HG03280 (cell line): ENCODE data around the gene PRKN.
"Not testable (repeated sequence)": the region's sequence is repeated elsewhere in the genome, so short reads cannot be mapped to it uniquely, and the experiment has no call there.

Experiments
- ATAC-seq: cut with Tn5 transposase; IDR thresholded peaks from one replicate; pipeline ENCODE4 v1.9.1; 2021; ENCODE audit warnings: mild to moderate bottlenecking, moderate library complexity; ENCODE audit not compliant: unreplicated experiment

The PRKN gene

DNA sequence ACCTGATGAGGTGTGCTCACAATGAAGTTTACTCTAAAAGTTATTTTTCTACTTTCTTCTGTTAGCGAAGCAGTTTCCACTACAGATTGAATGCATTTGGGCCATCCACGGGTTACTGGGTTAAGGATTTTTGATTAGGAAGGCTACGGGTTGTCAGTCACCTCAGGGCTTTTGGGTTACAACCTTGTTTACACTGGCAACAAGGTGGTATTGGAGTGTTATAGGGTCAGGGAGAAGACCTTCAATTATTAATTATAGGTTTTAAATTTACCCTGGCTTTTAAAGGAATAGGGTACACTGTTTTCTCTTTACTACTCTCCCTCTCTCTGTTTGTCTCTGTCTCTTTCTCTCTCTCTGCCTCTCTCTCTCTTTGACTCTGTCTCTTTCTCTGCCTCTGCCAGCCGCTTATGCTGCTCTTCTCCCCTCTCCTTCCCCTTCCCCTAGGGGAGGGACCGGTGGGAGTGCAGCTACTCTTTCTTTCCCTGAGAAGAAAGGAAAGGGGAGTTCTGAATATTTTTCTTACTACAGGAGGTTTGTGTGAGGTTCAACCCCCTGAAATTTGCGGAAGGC lies 1413.5 kb downstream of the PRKN start:
- ATAC-seq = no peak

DNA sequence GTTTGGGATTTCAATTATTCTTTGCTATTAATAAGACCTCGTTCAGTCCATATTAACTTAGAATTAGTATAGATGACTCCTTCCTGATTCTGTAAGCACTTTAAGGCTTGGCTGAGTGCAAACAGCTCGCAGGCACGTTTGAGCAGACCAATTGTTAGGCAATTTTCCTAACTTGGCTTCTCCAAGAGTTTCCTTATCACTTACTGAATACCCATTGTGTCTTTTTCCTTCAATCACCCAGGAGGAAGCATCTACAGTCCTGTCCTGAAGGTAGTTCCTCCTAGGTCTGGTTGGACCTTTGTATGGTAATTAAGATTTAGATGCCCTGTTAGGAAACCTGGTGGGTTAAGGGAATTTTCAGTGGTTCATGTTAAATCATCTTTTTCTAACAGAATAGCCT lies 1414.1 kb downstream of the PRKN start:
- not testable (repeated sequence) for ATAC-seq

DNA sequence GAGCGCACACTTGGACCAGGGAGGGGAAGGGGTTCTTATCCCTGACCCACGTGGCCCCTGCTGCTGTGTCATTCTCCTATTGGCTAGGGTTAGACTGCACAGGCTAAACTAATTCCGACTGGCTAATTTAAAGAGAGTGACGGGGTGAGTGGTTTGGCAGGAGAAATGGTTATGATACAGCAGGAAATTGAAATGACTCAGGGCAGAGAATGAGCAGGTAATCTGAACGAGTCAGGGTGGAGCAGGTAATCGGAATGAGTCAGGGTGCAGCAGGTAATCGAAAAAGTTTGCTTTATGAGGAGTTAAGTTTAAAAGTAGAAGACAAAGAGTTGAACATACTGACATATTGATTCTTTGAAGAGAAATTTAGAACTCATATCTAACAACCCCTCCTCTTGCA lies 1417.8 kb downstream of the PRKN start:
- ATAC-seq = not testable (repeated sequence)

DNA sequence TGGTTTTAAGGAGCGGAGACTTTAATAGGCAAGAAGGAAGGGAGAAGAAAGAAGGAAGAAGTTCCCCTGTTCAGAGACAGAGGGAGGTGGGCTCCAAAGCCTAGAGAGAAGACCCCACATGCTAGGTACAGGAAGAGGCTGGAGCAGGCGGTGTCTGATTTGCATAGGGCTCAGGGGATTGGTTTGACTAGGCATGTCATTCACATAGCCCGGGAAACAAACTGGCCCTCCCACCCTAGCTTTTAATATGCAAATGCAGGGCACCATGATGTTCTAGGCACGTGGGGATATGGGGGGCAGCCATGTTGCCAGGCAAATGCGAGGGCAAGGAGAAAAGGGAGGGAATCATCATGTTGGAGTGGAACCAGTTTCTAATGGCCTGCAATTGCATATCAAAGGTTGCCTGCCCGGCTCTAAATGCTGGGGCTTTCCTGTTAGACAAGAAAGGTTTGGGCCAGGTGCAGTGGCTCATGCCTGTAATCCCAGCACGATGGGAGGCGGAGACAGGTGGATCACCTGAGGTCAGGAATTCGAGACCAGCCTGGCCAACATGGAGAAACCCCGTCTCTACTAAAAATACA lies 1419.4 kb downstream of the PRKN start:
- ATAC-seq = no peak

DNA sequence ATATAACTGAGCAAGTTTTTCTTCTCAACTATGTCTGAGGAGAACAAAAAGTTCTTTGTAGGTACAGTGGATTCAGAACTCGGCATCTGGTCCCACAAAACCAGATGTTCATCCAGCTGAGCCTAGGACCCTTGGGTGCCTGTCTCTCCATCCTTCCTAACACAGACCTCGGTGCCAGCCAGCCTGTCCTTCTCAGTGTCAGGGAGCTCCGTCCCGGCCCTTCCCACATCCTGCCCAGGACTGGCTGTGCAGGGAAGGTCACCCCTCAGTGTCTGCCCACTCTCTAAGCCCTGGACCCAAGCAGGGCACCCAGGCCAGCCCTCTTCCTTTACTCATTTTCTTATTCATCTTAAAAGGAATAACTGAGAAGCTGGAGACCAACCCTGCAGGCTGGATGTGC lies 1421.7 kb downstream of the PRKN start:
- no peak for ATAC-seq

DNA sequence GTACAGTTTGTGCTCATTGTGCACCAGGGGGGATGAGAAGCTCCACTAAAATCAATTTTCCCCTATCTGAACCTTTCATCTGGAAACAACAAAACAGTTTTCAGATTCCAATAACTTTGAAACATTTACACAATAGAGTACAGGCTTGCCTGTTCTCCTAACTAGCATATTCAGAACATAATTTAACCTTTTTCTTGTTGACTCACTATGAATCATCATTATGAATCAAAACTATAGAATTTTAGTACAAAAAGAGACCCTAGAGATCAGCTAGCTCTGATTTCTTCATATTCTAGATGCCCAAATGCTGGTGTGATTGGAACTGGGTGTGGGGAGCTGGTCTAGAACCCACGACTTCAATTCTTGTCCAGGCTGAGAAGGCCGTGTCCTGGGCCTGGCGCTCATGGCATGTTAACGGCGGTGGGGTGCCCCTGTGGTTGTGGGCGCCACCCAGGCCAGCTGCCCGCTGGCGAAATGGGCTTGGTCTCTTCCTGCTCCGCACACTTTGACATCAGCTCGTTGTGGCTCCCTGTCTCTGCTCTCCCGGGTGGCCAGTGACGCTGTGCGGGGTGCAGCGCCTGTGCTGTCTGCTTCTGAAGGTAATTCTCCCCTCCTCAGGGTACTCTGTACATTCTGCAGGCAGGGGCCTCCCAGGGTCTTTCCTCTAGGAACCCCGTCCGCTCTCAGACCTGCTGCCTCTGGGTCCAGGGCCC lies 1423.8 kb downstream of the PRKN start:
- no peak for ATAC-seq

DNA sequence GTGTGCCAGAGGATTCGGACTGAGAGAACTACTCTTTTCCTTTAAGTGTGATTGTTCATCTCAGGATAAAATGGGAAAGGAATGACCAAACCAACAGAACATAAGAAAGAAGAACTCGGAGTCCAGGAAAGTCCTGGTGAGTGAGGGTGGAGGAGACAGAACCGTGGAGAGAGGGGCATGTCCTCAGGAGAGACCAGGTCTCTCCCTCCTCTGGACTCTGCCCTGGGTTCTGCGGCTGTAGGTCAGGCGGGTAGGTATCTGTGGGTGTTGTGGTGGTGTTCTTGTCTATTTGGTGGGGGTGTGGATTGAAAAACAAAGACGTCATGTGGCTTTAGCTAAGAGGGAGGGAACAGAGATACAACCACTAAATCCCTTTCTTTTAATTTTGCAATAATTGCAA lies 1424.6 kb downstream of the PRKN start:
- ATAC-seq = no peak

GRCh38 chr6:161301338-161301737 lies 1426.2 kb downstream of the PRKN start:
- no peak for ATAC-seq

- ATAC-seq = no peak
These were observed 1426.7 kb downstream of the PRKN start for GRCh38 chr6:161300823-161301222.

DNA sequence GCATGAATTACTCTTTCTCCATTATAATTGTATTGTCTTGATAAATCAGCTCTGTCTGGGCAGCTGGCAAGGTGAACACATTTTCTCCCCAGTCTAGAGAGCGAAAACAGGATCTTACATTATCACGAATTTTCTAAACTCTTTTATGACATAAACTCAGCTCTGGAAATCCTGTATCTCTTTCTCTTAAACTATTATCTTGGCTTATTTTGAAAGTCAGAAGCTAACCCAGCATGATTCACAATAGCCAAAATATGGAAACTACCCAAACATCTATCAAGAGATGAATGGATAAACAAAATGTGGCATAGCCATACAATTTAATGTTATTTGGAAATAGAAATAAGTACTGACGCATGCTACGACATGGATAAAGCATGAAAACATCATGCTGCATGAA lies 1427.8 kb downstream of the PRKN start:
- no peak for ATAC-seq
